Measurements from ENCODE around the gene TMEM208. TPM values are rescaled to one million over a fixed set of nuclear protein-coding genes. Genes with fewer than 3 reads are reported as not detected.

The TMEM208 gene
- total RNA-seq, 1 donor from 2014 or later: 42.6 TPM

- H3K27ac Mint-ChIP-seq (ENCODE audit: unreplicated experiment): no peak overlapping the region
- H3K27me3 Mint-ChIP-seq (ENCODE audit: unreplicated experiment): peaks cover 3% of the 10 kb centered on the region
- H3K4me1 Mint-ChIP-seq (ENCODE audit: low read depth, unreplicated experiment): peaks cover 7% of the 10 kb centered on the region
- H3K4me3 Mint-ChIP-seq (ENCODE audit: unreplicated experiment): no peak overlapping the region
- no peaks in the 10 kb centered on the region for H3K9me3 Mint-ChIP-seq (ENCODE audit: unreplicated experiment)
- TF ChIP-seq CTCF (IDR thresholded peaks at IDR 0.05; ENCODE audit: partially characterized antibody, unreplicated experiment): no peak
- DNase-seq: no peak
- peaks cover 7% of the 10 kb centered on the region for H3K36me3 Mint-ChIP-seq (ENCODE audit: unreplicated experiment)
Observed at GRCh38 chr16:67259705-67260104, 32.8 kb downstream of the TMEM208 start.

GRCh38 chr16:67260426-67261063 is 33.6 kb downstream of the TMEM208 start:
- DNase-seq: no peak
- H3K27me3 Mint-ChIP-seq (ENCODE audit: unreplicated experiment): peaks cover 4% of the 10 kb centered on the region
- peaks cover 7% of the 10 kb centered on the region for H3K36me3 Mint-ChIP-seq (ENCODE audit: unreplicated experiment)
- H3K4me3 Mint-ChIP-seq (ENCODE audit: unreplicated experiment): peak overlapping the region; percentile 27
- peak overlapping the region; percentile 20 for H3K27ac Mint-ChIP-seq (ENCODE audit: unreplicated experiment)
- no peaks in the 10 kb centered on the region for H3K9me3 Mint-ChIP-seq (ENCODE audit: unreplicated experiment)
- TF ChIP-seq CTCF (IDR thresholded peaks at IDR 0.05; ENCODE audit: partially characterized antibody, unreplicated experiment): no peak
- peaks cover 7% of the 10 kb centered on the region for H3K4me1 Mint-ChIP-seq (ENCODE audit: low read depth, unreplicated experiment)

GRCh38 chr16:67263201-67263600 is 36.3 kb downstream of the TMEM208 start:
- DNase-seq: no peak
- H3K27me3 Mint-ChIP-seq (ENCODE audit: unreplicated experiment): peaks cover 6% of the 10 kb centered on the region
- no peak for TF ChIP-seq CTCF (IDR thresholded peaks at IDR 0.05; ENCODE audit: partially characterized antibody, unreplicated experiment)
- H3K36me3 Mint-ChIP-seq (ENCODE audit: unreplicated experiment): peaks cover 7% of the 10 kb centered on the region
- H3K27ac Mint-ChIP-seq (ENCODE audit: unreplicated experiment): no peak overlapping the region
- no peak overlapping the region for H3K4me3 Mint-ChIP-seq (ENCODE audit: unreplicated experiment)
- H3K4me1 Mint-ChIP-seq (ENCODE audit: low read depth, unreplicated experiment): peaks cover 7% of the 10 kb centered on the region
- H3K9me3 Mint-ChIP-seq (ENCODE audit: unreplicated experiment): no peaks in the 10 kb centered on the region

- no peak for TF ChIP-seq CTCF (IDR thresholded peaks at IDR 0.05; ENCODE audit: partially characterized antibody, unreplicated experiment)
- Mint-ChIP-seq H3K27me3 (ENCODE audit: unreplicated experiment) (peaks cover 6% of the 10 kb centered on the region), H3K4me1 (ENCODE audit: low read depth, unreplicated experiment) (peaks cover 7% of the 10 kb centered on the region), H3K9me3 (ENCODE audit: unreplicated experiment) (no peaks in the 10 kb centered on the region), H3K36me3 (ENCODE audit: unreplicated experiment) (peaks cover 7% of the 10 kb centered on the region), H3K27ac (ENCODE audit: unreplicated experiment) (no peak overlapping the region), H3K4me3 (ENCODE audit: unreplicated experiment) (no peak overlapping the region)
- no peak for DNase-seq
Observed at GRCh38 chr16:67264277-67264676, 37.3 kb downstream of the TMEM208 start.

- no peak for DNase-seq
- TF ChIP-seq CTCF (IDR thresholded peaks at IDR 0.05; ENCODE audit: partially characterized antibody, unreplicated experiment): no peak
- Mint-ChIP-seq H3K27me3 (ENCODE audit: unreplicated experiment) (peaks cover 3% of the 10 kb centered on the region), H3K27ac (ENCODE audit: unreplicated experiment) (no peak overlapping the region), H3K36me3 (ENCODE audit: unreplicated experiment) (peaks cover 7% of the 10 kb centered on the region), H3K4me1 (ENCODE audit: low read depth, unreplicated experiment) (peaks cover 7% of the 10 kb centered on the region), H3K9me3 (ENCODE audit: unreplicated experiment) (no peaks in the 10 kb centered on the region), H3K4me3 (ENCODE audit: unreplicated experiment) (no peak overlapping the region)
Observed at GRCh38 chr16:67264866-67265265, 37.9 kb downstream of the TMEM208 start.

Data from glutamatergic neuron (in vitro differentiated cells).